Measurements from ENCODE around the gene PEX11A.
"Not testable (repeated sequence)": the region's sequence is repeated elsewhere in the genome, so short reads cannot be mapped to it uniquely, and the experiment has no call there.

PEX11A gene, protein sequence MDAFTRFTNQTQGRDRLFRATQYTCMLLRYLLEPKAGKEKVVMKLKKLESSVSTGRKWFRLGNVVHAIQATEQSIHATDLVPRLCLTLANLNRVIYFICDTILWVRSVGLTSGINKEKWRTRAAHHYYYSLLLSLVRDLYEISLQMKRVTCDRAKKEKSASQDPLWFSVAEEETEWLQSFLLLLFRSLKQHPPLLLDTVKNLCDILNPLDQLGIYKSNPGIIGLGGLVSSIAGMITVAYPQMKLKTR

GRCh38 chr15:89690276-89691218 is at the start of gene PEX11A, which contains the start of gene WDR93:
TSS of gene PEX11A (minus strand) at chr15:89690754. CDS start at chr15:89690632, 122 bp downstream.
TSS of gene WDR93 (plus strand) at chr15:89690811. CDS start at chr15:89701747, 10,936 bp downstream.
- peak; percentile 75 to 77 for DNase-seq

GRCh38 chr15:89740137-89740536 is 49.6 kb upstream of the PEX11A start:
- DNase-seq, result peak; percentile 51 to 66

- no peak for DNase-seq
Observed at GRCh38 chr15:89735773-89736172, 45.2 kb upstream of the PEX11A start.

DNA sequence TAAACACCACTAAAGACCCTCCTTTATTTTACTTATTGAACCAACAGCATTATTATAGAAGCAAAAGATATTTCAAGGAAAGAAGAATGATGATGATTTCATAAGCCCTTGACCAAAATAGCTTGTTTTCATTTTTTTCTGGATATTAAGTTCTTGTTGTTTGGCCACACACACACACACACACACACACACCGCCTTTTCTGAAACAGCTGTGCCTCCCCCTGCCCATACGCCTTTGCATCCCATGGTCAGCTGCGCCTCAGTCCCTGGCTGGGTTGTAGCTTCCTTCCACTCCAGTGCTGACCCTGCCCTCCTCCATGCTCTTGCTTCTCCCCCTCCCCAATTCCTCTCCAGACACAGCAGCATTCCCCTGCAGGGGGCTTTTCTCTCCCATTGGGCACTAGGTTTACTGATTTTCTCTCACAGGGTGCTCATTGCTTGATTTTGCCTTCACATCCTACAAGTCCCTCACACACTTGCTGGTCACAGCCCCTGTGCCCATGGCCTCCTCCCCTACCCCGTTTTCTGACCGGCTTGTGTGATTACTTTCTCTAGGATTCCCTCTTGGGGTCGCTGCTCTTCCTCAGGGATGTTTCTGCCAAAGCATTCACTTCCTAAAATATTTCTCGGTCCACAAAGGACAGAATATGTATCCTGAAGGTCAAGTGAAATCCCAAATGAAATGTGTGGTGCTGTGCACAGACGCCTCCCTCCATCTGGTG is 42.1 kb upstream of the PEX11A start:
- DNase-seq, result no peak

GRCh38 chr15:89731275-89731674 is 40.7 kb upstream of the PEX11A start:
- DNase-seq, result no peak

DNA sequence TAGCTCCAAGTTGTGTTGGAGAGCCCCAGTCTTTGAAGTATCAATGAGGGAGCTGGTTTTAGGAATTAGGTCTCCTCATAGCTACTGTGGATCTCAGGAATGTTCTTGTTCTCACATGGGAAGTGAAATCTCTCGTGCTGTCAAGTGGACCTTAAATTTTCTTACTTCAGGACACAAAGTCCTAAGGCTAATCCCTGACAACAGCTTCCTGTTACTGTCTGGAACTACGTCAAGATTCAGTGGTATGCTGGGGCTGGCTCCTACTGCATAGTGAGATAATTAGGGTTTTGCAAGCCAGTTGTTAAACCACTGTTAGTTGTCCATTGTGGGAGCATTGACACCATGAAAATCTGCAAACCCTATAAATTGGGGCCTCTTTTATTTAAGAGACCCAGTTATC is 37.7 kb upstream of the PEX11A start:
- no peak for DNase-seq

GRCh38 chr15:89725064-89725463 is 34.5 kb upstream of the PEX11A start:
- no peak for DNase-seq

DNA sequence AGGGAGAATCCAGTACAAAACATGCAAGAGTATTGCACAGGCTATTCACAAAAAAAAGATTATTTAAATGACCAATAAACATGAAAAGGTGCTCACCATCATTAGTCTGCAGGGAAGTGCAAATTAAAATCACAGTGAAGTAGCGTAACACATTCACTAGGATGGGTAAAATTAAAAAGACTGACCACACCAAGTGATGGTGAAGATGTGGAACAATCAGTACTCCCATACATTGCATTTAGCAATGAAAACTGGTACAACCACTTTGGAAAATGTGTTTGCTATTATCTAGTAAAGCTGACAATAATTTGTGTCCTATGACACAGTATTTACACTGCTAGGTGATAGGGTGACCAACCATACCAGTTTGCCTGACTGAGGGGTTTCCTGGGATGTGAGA is 34.1 kb upstream of the PEX11A start:
- DNase-seq, result no peak

GRCh38 chr15:89723031-89723430 is 32.5 kb upstream of the PEX11A start:
- no peak for DNase-seq

- DNase-seq, result no peak
Observed at GRCh38 chr15:89714775-89715174, 24.2 kb upstream of the PEX11A start.

- DNase-seq, result no peak
Observed at GRCh38 chr15:89707577-89707976, 17.0 kb upstream of the PEX11A start.

- no peak for DNase-seq
Observed at GRCh38 chr15:89704411-89704810, 13.9 kb upstream of the PEX11A start.

DNA sequence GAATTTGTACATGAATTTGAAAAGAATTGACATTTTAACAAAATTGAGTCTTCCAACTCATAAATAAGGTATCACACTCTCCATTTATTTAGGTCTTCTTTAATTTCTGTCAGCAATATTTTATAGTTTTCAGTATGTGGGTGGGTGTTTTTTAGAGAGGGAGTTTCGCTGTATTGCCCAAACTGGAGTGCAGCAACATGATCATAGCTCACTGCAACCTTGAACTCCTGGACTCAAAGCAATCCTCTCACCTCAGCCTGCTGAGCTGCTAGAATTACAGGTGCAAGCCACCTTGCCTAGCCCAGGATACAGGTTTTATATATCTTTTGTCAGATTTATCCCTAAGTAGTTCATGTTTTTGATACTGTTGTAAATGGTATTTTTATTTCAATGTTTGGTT is 4.6 kb upstream of the PEX11A start:
- no peak for DNase-seq

DNA sequence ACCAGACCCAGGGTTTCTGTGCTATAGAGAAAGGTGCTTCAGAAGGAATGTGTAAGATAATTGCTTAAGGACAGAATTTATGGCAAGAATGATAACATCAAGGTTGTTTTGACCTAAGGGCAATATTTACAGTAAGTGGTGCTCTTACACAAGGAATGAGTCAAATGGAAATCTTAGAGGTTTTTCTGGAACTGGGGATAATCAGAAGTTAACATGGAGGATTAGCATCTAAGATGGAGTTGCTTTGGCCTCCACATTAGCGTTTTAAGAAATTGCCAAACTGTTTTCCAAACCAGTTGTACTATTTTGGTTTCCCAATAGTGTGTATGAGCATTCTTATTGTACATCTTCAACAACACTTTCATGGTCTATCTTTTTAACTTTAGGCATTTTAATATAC is 3.1 kb upstream of the PEX11A start:
- no peak for DNase-seq

DNA sequence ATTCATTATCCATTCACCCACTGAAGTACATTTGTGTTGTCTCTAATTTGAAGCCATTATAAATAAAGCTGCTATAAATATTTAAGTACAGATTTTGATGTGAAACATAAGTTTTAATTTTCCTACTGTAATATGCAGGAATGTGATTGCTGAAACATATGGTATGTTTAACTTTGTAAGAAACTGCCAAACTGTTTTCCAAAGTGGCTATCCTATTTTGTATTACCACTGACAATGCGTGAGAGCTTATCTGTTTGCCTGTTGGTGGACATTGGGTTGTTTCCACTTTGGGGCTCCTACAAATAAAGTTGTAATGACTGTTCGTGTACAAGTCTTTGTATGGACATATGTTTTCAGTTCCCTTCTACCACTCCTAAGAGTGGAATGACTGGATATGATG is 2.5 kb upstream of the PEX11A start:
- DNase-seq, result no peak

GRCh38 chr15:89689930-89690275 is 651 bp downstream of the PEX11A start:
- not testable (repeated sequence) for DNase-seq

- DNase-seq, result no peak
Observed at GRCh38 chr15:89686522-89686921, 4.0 kb downstream of the PEX11A start.

- DNase-seq, result no peak
Observed at GRCh38 chr15:89685995-89686394, 4.6 kb downstream of the PEX11A start.

DNA sequence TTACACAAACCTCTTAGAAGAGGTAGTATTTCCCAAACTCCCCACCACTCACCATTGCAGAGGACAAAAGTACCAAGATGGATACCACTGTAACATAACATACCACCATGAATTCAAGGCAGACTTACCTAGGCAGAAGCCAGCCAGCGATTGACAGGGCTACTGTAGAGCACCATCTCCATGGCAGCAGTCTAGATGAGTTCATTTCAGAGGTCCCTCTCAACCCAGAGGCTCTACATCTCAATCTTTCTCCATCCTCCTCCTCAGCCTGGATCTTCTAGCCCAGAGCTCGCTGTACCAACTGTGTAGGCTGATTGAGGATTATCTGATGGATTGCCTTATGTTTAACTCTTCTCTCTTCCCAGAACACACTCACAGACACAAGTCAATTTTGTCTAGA is 9.4 kb downstream of the PEX11A start:
- no peak for DNase-seq

DNA sequence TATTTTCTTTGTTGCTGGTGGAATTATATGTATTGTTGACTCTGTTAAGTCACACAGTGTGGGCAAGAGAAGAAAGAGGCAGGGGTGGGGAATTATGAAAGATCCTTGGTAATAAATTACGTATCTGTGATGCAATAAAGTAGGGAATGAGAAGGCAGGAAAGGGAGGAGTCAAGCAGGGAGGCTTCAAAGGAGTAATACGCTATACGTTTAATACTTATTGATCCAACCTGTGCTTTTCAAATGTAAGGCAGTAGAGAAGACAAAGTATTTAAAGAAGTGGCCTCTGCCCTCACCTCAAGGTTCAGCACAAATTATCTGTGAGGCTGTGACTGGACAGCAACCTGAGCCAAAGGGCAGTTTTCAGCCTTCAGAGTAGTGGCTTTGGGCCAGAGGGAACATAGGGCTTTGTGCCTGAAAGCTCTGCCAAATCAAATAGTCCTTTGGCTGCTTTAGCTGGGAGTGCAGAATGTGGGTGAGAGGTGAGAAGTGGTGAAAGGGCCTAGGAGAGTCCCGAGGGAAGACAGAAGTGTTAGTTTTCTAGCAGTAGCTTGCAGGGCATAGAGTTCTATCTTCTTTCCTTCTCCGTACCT is 10.2 kb downstream of the PEX11A start:
- DNase-seq, result no peak

GRCh38 chr15:89679212-89679611 is 11.3 kb downstream of the PEX11A start, which contains the start of gene PLIN1:
TSS of gene PLIN1 (minus strand) at chr15:89679367. CDS start at chr15:89677489, 1,878 bp downstream.
- no peak for DNase-seq

GRCh38 chr15:89677381-89677780 is 13.2 kb downstream of the PEX11A start:
- no peak for DNase-seq

- DNase-seq, result no peak
Observed at GRCh38 chr15:89675606-89676005, 14.9 kb downstream of the PEX11A start.

All from activated CD4-positive, alpha-beta T cell treated with anti-CD3 and anti-CD28 coated beads for 4 hours (primary cell).